Prostate gland (tissue), 2 donors: ENCODE measurements around the gene GNPTAB. TPM values are rescaled to one million over a fixed set of nuclear protein-coding genes. Genes with fewer than 3 reads are reported as not detected.

Source experiments
- DNase-seq: peaks from one replicate; pipeline ENCODE4 v3.0.0-alpha.2; 2019; ENCODE audit warnings: low spot score
- H3K27ac ChIP-seq, 2 donors: fragments of 200-600 bp; sonication (generic); 2 replicates each; pipeline ENCODE4 v1.5.1; 2017 to 2019
- H3K27me3 ChIP-seq: fragments of 200-600 bp; sonication (generic); replicated peaks from 2 replicates; pipeline ENCODE4 v1.5.1; 2019; ENCODE audit not compliant: insufficient read depth
- H3K36me3 ChIP-seq, 2 donors: fragments of 200-600 bp; sonication (generic); 1 replicate in 1 of 2; 2 replicates in 1 of 2; pipeline versions ENCODE4 v1.5.1 to v1.8.1; 2017 to 2019
- H3K4me1 ChIP-seq: fragments of 200-600 bp; sonication (generic); replicated peaks from 2 replicates; pipeline ENCODE4 v1.5.1; 2019
- H3K4me3 ChIP-seq, 2 donors: fragments of 200-600 bp; sonication (generic); 2 replicates each; pipeline ENCODE4 v1.5.1; 2017 to 2019
- H3K9me3 ChIP-seq: fragments of 200-600 bp; sonication (generic); 2 replicates; pipeline ENCODE4 v1.5.1; 2017
- CTCF ChIP-seq, 4 experiments: fragments of 200-600 bp in 2 of 4; fragments of 450-650 bp in 2 of 4; sonication (generic) in 2 of 4; IDR thresholded peaks; 1 replicate in 3 of 4; 2 replicates in 1 of 4; pipeline ENCODE4 v1.5.1; 2016 to 2019; ENCODE audit warnings: antibody characterized with exemption in 4 of 4, mild to moderate bottlenecking in 2 of 4, moderate library complexity in 2 of 4
- POLR2A ChIP-seq: fragments of 450-650 bp; IDR thresholded peaks from one replicate; pipeline ENCODE4 v1.6.1; 2016; ENCODE audit warnings: antibody characterized with exemption, mild to moderate bottlenecking
- POLR2AphosphoS5 ChIP-seq: sonication (generic); formaldehyde crosslinking; IDR thresholded peaks from one replicate; pipeline ENCODE4 v1.6.1; 2017; ENCODE audit warnings: antibody characterized with exemption
- whole genome bisulfite sequencing: methylation state at CpG from one replicate; pipeline ENCODE4 v1.1.5; 2018; 5-methylcytosine and 5-hydroxymethylcytosine counted together
- intact Hi-C: fragments of 100-400 bp; cut with DNase I; formaldehyde crosslinking; loops from one replicate; pipeline ENCODE4 v1.14.2; 2022
- total RNA-seq, 2 donors: library from RNA; depleted of rRNA; stranded (reverse); fragments of >200 nt; gene quantifications; one replicate each; pipeline ENCODE4 v1.1.0, GENCODE V29; 2016

Gene GNPTAB
- total RNA-seq, 2 donors from 2014 or later, result 49.9 to 52.7 TPM

DNA sequence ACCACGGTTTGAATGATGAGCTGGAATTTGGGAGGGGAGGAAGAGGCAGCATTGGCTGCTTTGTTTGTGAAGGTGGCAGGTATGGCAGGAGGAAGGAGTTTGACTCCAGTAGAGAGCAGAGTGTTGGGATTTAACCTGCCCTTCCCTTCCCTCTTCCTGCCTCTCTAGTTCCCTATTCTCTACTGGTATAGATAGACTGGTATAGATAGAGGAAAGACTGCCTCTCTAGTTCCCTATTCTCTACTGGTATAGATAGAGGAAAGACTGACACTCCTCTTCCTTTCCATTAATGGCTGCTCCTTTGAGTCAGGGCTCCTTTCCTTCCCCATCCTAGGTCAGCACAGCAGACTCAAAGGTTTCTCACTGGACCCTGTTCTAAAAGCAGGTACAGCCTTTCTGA is 83.1 kb downstream of the GNPTAB start:
- no peak overlapping the region for H3K27ac ChIP-seq
- H3K4me3 ChIP-seq, result no peak overlapping the region
- 55% methylated on average over 1 of the region's 1 CpG for WGBS
- no peaks in the 10 kb centered on the region for H3K9me3 ChIP-seq
- DNase-seq, result no peak
- H3K36me3 ChIP-seq, result no peaks in the 10 kb centered on the region
- no peaks in the 10 kb centered on the region for H3K4me1 ChIP-seq
- TF ChIP-seq POLR2AphosphoS5 (no peak), CTCF (IDR thresholded peaks at IDR 0.05) (no peak), POLR2A (no peak)
- no peaks in the 10 kb centered on the region for H3K27me3 ChIP-seq
- intact Hi-C loops, result no loop called here

- H3K4me3 ChIP-seq, result no peak overlapping the region
- H3K36me3 ChIP-seq, result no peaks in the 10 kb centered on the region
- intact Hi-C loops, result no loop called here
- no peak for DNase-seq
- no peak for TF ChIP-seq POLR2AphosphoS5
- H3K27me3 ChIP-seq, result no peaks in the 10 kb centered on the region
- 67% methylated on average over 1 of the region's 1 CpG for WGBS
- no peaks in the 10 kb centered on the region for H3K9me3 ChIP-seq
- H3K4me1 ChIP-seq, result no peaks in the 10 kb centered on the region
- H3K27ac ChIP-seq, result no peak overlapping the region
Observed at GRCh38 chr12:101746661-101747060, 84.1 kb downstream of the GNPTAB start.

DNA sequence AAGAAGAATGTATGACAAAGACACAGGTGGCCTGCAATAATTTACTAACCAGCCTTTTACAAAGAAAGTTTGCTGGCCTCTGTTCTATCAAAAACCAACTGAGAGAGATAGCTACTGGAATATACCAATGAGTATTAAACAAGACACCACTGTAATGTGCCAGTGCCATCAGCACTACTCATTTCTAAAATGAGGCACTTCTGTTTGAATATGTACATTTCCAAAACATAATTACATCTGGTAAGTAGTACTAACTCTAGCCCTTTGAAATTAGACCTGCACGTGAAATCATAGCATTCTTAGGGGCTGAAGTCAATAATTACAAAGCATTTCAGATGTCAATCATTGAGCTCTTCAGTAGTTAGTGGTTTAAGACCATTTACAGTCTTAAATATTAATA is 84.6 kb downstream of the GNPTAB start:
- WGBS, result 87% methylated on average over 1 of the region's 1 CpG
- Histone ChIP-seq H3K4me3 (no peak overlapping the region), H3K4me1 (no peaks in the 10 kb centered on the region), H3K9me3 (no peaks in the 10 kb centered on the region), H3K27ac (no peak overlapping the region), H3K36me3 (no peaks in the 10 kb centered on the region), H3K27me3 (no peaks in the 10 kb centered on the region)
- no peak for DNase-seq
- intact Hi-C loops, result no loop called here
- TF ChIP-seq POLR2AphosphoS5, result no peak

GRCh38 chr12:101745481-101745880 is 85.3 kb downstream of the GNPTAB start:
- no peaks in the 10 kb centered on the region for H3K4me1 ChIP-seq
- H3K27ac ChIP-seq, result no peak overlapping the region
- TF ChIP-seq POLR2AphosphoS5, result no peak
- TF ChIP-seq CTCF (IDR thresholded peaks at IDR 0.05), result no peak
- no peak for TF ChIP-seq POLR2A
- no peaks in the 10 kb centered on the region for H3K9me3 ChIP-seq
- H3K4me3 ChIP-seq, result no peak overlapping the region
- no peaks in the 10 kb centered on the region for H3K36me3 ChIP-seq
- intact Hi-C loops, result no loop called here
- DNase-seq, result no peak
- WGBS, result 86% methylated on average over 3 of the region's 3 CpGs
- no peaks in the 10 kb centered on the region for H3K27me3 ChIP-seq

DNA sequence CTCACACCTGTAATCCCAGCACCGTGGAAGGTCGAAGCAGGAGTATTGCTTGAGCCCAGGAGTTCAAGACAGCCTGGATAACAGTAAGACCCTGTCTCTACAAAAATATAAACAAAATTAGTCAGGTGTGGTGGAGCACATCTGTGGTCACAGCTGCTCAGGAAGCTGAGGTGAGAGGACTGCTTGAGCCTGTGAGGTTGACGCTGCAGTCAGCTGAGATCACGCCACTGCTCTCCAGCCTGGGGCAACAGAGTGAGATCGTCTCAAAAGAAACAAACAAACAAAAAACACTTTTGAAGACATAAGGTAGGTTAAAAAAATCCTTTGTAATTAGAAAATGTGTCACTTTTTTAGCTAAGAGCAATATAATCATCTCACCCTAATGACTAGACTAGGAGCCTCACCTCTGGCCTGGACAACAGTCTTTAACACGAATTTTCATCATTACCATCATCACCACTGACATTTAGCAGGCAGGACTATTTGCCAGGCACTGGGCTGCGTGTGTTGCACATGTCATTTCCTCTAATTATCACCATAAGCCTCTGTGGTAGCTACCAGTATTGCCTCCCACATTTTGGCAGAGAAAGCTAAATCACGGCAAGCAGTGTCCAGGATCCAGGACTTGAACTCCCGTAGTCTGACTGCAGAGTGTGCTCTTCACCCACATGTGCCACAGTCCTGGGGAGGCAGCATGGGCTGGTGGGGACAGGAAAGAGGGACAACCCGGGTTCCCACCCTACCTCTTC is 86.9 kb downstream of the GNPTAB start:
- no peak overlapping the region for H3K4me3 ChIP-seq
- TF ChIP-seq POLR2AphosphoS5 (no peak), CTCF (IDR thresholded peaks at IDR 0.05) (no peak), POLR2A (no peak)
- H3K9me3 ChIP-seq, result no peaks in the 10 kb centered on the region
- 86% methylated on average over 10 of the region's 10 CpGs for WGBS
- no peak overlapping the region for H3K27ac ChIP-seq
- intact Hi-C loops, result no loop called here
- no peaks in the 10 kb centered on the region for H3K4me1 ChIP-seq
- DNase-seq, result no peak
- no peaks in the 10 kb centered on the region for H3K27me3 ChIP-seq
- peaks cover 0 to 6% of the 10 kb centered on the region in 2 donors for H3K36me3 ChIP-seq

DNA sequence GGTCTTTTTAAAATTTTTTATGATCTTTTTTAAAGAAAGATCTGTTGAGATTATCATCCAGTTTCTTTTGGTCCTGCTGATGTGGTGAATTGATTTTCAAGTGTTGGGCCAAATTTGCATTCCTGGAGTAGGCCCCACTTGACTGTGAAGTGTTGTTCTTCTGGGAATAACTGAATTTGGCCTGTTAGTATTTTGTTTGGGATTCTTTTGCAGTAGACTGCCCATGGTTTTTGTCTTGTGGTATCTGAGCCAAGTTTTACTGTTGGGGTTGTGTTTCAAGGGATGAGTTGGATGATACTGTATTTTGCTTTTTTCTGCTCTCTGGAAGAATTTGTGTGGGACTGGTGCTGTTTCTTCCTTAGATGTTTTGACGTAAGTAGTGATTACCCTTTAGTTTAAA is 87.5 kb downstream of the GNPTAB start:
- intact Hi-C loops, result no loop called here
- DNase-seq, result no peak
- no peaks in the 10 kb centered on the region for H3K4me1 ChIP-seq
- TF ChIP-seq POLR2A (no peak), POLR2AphosphoS5 (no peak), CTCF (IDR thresholded peaks at IDR 0.05) (no peak)
- H3K36me3 ChIP-seq, result peaks cover 0 to 7% of the 10 kb centered on the region in 2 donors
- H3K4me3 ChIP-seq, result no peak overlapping the region
- 82% methylated on average over 1 of the region's 1 CpG for WGBS
- no peaks in the 10 kb centered on the region for H3K9me3 ChIP-seq
- H3K27me3 ChIP-seq, result no peaks in the 10 kb centered on the region
- H3K27ac ChIP-seq, result no peak overlapping the region
